HG02588 (cell line): ENCODE measurements around the gene FCGBP.
"Not testable (repeated sequence)": the region's sequence is repeated elsewhere in the genome, so short reads cannot be mapped to it uniquely, and the experiment has no call there.

ENCODE experiments used
- ATAC-seq: cut with Tn5 transposase; IDR thresholded peaks from one replicate; pipeline ENCODE4 v1.9.1; 2021; ENCODE audit warnings: mild to moderate bottlenecking, moderate library complexity; ENCODE audit not compliant: unreplicated experiment

Gene FCGBP

DNA sequence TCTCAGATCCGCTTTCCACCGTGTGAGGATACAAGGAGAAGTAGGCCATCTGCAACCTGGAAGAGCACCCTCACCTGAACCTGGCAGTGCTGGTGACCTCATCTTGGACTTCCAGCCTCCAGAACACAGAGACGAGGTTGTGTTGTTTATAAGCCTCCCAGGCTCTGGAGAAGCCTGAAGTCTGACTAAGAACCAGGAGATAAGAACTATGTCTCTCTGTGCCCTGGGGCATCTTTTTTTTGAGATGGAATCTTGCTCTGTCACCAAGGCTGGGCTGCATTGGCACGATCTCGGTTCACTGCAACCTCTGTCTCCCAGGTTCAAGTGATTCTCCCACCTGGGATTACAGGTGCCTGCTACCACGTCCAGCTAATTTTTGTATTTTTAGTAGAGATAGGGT is 14.5 kb downstream of the FCGBP start:
- no peak for ATAC-seq

DNA sequence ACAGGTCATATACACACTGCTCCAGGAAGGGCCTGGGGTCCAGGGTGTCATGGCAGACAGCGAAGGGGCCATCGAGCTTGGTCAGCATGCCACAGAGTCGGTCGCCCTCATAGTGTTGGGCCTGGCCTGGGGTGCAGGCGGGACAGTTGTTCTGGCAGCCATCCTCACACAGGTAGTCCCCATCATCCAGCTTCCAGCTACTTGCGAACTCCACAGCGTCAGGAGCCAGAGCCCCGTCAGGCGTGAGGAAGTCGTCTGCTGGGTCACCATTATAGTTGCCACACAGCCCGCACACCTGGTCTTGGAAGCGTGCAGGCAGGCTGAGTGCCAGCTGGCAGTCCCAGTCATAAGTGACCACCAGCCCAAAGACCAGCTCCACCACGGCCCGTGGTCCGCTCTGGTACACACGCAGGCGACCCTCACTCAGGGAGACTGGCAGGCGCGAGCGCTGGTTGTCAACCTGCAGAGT is 16.2 kb downstream of the FCGBP start:
- ATAC-seq, result no peak

DNA sequence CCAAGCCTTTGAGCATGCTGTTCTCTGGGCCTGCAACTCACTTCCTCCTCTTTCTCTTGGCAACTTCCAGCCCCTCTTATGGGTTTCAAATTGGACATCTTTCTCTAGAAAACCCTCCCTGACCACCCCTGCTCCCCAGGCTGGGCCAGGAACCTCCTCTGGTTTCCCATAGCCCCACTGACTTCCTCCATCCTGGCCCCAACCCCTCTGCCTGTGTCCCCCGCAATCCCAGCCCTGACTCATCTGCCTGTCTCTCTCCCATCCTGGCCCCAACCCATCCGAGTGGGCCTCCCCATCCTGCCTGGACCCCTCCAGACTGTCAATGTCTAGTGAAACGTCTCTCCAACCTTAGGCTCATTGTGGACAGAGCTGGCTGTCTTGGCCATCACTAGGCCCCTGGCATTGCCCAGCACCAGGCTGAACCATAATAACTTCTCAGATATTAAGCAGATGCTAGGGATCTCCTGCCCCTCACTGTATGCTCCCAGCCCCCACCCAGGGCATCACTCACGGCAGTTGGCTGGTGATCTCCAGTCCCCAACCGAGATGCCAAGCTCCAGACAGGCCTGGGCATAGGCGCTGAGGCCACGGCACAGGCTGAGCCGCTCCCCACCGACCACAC is 16.8 kb downstream of the FCGBP start:
- no peak for ATAC-seq

DNA sequence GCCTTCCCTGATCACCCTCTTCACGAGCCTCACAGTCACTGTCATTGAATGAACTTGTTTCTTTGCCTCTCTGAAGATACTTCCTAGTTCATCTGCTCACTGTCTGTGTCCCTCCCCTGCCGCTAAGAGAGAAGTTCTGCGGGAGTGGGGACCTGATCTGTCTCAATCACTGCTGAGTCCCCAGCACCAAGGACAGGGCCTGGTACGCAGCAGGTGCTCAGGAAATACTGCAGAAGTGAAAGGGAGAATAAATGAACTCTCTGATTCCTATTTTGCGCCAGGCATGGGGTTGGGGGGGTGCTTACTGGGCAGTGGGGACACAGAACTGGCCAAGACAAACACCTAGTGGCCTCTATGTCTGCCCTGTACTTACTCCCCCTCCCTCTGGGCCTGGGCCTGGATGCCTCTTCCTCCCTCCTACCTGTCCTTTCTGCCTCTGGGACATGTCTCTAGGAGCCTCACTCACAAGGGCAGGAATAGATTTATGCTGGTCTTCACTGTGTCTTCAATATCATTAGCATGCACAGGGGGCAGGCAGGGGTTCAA is 17.5 kb downstream of the FCGBP start:
- ATAC-seq, result no peak

DNA sequence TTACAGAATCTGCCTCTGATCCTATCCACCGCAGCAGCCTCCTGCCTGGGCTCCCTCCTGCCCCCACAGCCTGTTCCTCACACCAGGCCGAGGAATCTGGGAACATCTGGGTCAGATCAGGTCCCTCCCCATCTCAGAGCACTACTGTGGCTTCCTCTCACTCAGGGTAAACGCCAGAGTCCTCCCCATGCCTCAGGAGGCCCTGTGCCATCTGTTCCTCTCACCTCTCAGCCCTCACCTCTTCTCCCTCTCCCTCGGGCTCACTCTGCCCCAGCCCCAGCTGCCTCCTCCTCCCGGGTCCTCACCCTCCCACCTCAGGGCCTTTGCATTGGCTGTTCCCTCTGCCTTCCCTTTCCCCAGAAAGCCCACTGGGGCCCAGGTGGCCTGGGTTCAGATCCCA is 18.2 kb downstream of the FCGBP start:
- no peak for ATAC-seq

DNA sequence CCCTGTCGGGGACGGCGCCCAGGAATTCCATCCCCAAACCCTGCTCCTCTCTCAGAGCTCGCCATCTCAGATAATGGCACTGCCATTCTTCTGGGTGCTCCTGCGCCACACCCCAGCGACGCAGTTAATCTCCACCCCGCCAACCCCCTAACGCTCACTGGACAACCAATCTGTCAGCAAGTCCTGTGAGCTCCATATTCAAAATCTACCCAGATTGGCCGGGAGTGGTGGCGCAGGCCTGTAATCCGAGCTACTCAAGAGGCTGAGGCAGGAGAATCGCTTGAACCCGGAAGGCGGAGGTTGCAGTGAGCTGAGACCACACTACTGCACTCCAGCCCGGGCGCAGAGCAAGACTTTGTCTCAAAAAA is 18.6 kb downstream of the FCGBP start:
- no peak for ATAC-seq

DNA sequence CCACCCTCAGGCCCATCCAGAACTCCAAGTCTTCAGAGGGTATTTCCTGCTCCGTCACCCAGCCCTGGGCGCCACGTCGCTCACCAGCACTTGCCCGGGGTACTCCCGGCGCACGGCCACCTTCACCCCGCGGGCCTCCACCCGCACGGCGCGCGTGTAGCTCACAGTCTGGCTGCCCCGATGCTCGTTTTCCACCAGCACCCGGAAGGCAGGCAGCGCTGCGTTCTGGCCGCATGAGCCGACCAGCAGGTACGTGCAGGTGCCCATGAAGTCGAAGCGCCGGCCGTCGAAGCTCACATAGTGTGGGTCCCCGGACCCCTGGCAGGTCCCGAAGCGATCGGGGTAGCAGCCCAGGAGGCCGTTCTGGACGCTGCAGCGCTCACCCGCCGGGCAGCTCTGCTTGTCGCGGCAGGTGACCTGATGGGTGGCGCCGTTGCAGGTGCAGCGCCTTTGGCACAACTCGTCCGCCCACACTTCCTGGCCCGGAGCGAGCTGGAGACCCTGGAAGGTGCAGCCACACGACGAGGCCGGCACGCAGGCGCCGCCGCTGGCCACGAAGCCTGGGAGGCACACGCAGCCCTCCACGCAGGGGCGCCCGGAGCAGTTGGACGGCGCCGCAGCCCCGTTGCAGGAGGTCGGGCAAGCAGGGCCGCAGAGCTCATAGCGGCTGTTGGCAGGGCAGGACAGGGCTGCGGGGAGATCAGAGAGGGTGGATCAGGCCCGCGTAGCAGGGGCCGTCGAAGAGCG is 19.2 kb downstream of the FCGBP start:
- ATAC-seq, result no peak

DNA sequence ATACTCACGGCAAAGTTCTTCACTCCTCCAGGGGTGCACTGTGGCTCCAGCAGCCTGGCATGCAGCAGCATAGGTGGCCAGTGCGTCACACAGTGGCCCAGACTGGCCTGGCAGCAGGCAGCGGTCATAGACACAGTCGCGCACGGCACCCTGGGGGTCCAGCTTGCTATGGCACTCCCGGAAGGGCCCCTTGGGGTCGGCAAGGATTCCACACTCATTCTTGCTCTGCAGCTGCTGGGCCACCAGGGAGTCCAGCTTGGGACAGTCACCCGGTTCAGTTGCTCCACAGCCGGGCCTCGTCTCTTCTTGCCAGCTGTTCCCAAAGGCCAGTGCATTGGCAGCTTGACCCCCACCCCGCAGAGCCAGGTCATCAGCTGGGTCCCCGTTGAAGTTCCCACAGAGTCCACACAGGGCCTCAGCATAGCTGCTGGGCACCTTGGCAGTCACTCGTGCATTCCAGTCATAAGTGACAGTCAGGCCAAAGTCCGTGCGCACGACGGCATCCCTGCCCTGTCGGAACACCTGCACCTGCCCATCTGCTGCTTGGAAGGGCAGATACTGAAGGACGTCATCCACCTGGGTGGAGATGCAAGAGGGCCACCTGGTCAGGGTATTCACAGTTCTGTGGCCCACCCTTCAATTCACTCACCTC is 20.6 kb downstream of the FCGBP start:
- no peak for ATAC-seq

DNA sequence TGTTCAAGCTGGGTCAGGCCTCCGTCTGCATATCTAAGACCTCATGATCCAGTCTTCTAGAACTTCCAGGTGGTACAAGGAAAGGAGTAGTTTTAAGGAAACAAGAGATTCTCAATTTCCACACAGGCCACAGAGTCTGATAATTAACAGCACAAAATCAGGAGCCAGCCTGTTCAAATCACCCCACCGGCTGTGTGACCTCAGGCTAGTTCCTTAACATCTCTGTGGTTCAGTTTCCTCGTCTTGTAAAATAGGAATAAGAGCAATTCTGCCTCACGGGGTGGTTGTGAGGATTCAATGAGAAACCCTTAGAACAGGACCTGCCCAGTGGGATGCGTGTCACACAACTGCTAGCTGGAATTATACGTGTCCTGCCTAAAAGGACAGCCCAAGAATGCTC is 25.6 kb downstream of the FCGBP start:
- no peak for ATAC-seq

- ATAC-seq, result no peak
Measured at GRCh38 chr19:39906820-39907611, 27.4 kb downstream of the FCGBP start.

GRCh38 chr19:39906283-39906682 is 28.2 kb downstream of the FCGBP start:
- no peak for ATAC-seq

- ATAC-seq, result not testable (repeated sequence)
Measured at GRCh38 chr19:39903486-39904091, 30.8 kb downstream of the FCGBP start.

DNA sequence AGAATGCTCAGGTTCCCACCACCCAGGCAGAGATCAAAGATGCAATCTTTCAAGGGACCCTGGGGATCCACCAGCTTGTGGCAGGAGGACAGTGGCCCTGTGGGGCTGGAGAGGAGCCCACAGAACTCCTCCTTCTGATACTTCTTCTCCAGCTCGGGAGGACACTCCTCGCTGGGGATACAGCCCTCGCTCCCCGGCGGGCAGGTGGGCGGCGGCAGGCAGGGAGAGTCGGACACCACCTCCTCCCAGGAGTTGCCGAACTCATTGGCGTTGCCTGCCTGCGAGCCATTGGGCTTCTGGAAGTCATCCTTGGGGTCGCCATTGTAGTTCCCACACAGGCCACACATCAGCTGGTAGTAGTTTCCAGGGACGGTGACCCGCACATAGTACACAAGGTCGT is 32.1 kb downstream of the FCGBP start:
- not testable (repeated sequence) for ATAC-seq

DNA sequence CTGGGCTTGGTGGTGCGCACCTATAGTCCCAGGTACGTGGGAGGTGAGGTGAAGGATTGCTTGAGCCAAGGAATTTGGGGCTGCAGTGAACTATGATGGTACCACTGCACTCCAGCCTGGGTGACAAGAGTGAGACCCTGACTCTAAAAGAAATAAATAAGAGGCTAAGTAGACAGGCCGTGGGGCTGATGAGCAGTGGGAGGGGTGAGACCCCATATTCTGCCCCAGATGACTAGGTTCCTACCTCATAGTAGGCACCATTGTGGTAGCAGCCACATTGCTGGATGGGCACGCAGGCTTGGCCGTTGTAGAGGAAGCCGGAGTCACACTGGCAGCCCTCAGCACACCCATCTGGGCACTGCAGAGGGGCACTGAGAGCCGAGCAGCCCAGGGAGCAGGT is 32.8 kb downstream of the FCGBP start:
- ATAC-seq, result not testable (repeated sequence)

DNA sequence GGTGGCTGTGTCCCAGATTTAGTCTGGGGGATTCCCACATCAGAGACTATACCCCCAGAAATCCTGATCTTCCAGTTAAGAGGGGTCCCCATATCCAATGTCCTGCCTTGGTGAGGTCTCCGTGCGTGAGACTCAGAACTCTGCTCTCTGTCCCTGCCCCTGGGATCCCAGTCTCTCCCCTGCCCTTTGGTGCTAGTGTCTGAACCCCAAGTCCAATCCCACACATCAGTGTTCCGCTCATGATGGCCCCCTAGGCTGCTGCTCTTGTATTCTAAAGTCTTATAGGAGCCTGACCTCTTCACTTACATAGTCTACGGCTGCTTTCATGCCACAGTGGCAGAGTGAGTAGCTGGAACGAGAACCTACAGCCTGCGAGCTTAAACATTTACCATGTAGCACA is 35.6 kb downstream of the FCGBP start:
- ATAC-seq, result not testable (repeated sequence)

- ATAC-seq, result not testable (repeated sequence)
Measured at GRCh38 chr19:39897511-39898245, 36.8 kb downstream of the FCGBP start.

GRCh38 chr19:39895096-39895495 is 39.3 kb downstream of the FCGBP start:
- ATAC-seq, result not testable (repeated sequence)

DNA sequence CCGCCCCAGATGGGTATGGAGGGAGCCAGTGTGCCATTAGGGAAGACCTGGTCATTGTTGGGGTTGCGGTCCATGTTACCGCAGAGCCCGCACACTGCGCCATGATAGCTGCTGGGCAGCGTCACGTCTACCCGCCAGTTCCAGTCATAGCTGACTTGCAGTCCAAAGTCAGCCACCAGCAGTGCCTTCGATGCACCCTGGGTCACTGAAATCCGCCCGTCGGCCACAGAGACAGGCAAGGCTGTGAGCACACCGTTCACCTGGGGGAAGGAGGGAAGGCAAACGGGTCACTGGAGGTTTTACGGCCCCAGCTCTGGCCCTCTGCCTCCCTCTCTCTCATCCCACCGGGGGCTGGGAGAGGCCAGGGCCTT is 40.2 kb downstream of the FCGBP start:
- not testable (repeated sequence) for ATAC-seq

- ATAC-seq, result not testable (repeated sequence)
Measured at GRCh38 chr19:39893366-39894235, 40.8 kb downstream of the FCGBP start.
